HG03025 (cell line): ENCODE measurements around the gene ARL5C.

ENCODE experiments used
- ATAC-seq: cut with Tn5 transposase; IDR thresholded peaks from one replicate; pipeline ENCODE4 v1.9.1; 2021; ENCODE audit warnings: mild to moderate bottlenecking, moderate library complexity; ENCODE audit not compliant: unreplicated experiment, low FRiP score

Gene ARL5C, protein sequence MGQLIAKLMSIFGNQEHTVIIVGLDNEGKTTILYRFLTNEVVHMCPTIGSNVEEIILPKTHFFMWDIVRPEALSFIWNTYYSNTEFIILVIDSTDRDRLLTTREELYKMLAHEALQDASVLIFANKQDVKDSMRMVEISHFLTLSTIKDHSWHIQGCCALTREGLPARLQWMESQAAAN

GRCh38 chr17:39165841-39166349 is at the start of gene ARL5C:
TSS of gene ARL5C (minus strand) at chr17:39166161. CDS start at chr17:39165760, 401 bp downstream.
- ATAC-seq: no peak

DNA sequence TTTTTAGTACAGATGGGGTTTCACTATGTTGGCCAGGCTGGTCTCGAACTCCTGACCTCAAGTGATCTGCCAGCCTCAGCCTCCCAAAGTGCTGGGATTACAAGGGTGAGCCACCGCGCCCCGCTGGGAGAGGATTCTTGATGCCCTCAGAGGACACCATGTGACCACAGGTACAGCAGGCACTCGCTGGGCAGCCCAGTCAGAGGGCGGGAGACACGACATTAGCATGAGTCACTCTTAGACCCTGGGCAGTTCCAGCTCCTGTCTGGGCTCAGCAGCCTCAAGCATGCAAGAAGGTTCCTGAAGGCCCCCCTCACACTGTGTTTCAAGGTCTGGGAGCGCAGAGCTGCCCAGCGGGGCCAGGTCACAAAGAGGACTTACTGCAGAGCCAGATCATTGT is 47.9 kb upstream of the ARL5C start:
- no peak for ATAC-seq

DNA sequence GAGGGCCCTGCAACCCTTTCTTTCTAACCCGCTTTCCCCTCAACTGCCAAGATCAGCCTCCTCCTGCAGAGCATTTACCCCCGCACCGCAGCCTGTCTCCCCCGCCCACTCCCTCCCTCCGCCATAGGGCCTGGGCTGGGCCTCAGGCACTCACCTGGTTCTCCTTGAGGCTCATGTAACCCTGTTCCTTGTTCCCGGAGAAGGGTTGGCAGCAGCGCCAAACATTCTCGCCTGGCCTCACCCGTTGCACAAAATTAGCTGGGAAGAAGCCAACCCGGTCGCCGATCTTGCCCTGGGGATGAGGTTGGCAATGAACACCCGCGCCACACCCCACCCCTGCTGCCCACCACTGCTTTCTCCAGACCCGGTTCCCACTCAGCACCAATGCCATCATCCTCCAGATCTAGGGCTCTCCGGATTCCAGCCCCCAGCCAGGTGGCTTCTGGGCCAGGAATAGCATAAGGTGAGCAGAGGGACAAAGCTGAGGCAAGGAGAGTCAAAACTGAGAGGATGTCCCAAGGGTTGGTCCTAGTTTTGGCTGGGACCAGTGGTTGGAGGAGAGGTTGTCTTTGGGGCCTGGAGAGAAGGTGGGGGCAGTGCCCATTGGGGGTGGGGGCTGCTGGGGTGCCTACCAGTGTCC is 47.0 kb upstream of the ARL5C start:
- no peak for ATAC-seq

DNA sequence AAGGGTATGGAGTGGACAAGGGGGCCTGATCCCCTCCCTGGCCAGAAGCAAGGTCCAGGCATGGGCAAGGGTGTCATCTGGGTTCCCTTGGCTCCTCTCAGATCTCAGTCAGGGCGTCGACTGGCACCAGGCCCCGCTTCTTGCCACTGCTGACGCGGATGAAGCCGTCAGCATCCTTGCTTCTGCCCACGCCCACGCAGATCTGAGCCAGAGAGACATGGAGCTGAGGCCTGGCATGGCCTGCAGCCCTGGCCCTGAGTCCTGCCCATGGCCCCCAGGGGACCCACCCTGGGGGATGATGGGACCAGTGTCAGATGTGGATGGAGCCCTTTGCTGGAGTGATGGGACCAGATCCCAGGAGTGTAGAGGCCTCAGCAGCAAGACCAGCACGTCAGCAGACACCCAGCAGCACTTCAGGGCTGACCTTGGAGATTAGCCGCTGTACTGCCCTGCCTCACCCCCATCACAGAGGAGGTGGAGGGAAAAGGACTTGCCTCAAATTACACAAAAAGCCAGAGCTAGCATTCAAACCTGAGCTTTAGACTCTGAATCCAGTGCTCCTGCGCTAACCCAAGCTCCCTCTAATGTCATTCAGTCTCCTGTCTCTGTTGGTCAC is 46.3 kb upstream of the ARL5C start:
- ATAC-seq: no peak

- ATAC-seq: no peak
Measured at GRCh38 chr17:39210093-39210434, 44.1 kb upstream of the ARL5C start.

GRCh38 chr17:39209317-39210092 is 43.5 kb upstream of the ARL5C start:
- no peak for ATAC-seq

- no peak for ATAC-seq
Measured at GRCh38 chr17:39208893-39209292, 42.9 kb upstream of the ARL5C start.

GRCh38 chr17:39208136-39208535 is 42.2 kb upstream of the ARL5C start:
- no peak for ATAC-seq

GRCh38 chr17:39205112-39205526 is 39.2 kb upstream of the ARL5C start:
- no peak for ATAC-seq

DNA sequence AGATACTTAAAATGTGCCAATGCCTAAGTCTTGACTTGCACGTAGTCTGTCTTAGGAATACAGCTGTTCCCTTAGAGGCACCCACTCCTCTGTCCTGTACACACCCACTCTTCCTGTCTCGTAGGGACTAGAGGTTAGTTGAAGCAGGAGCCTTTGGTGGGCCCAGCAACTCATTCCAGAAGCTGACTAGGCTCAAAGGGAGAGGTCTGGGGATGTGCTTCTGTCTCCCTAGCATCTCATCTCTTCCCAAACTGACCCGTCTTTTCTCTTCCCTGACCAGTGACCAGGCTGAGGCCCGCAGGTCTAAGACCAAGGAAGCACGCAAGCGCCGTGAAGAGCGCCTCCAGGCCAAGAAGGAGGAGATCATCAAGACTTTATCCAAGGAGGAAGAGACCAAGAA is 38.3 kb upstream of the ARL5C start:
- no peak for ATAC-seq

- ATAC-seq: no peak
Measured at GRCh38 chr17:39200957-39201510, 35.1 kb upstream of the ARL5C start.

DNA sequence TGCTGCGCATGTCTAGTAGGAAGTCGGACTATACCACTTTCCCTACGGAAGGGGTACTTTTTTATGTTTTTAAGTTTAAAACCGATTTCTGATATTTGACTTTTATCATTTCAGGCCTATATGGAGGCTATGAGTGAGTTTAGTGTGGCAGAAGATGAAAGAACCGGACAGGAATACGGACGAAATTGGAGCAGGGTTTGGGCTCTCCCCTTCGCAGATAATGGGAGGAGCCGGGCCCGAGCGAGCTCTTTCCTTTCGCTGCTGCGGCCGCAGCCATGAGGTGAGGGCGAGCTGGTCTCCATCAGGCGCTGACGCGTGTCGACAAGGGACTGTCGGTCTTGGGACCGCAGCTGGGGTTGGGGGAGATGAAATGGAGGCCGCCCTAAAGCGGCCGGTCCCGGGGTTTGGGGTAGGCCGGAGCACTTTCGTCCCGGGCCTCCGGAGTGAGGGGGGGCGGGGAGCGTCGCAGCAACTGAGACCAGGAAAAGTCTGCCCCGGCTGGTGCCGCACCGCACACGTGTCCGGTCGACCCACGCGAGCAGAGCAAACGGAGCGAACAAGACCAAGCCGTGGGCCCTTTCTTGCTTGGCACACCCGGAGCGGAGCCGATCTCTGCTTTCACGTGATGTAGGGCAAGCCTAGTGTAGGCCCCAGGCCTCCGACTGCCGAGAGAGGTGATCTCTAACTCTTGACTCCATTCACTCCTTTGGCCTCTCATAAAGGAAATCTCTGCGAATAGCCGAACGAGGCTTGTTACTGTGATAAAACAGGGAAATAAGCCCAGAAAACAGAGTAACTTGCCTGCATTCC is 34.3 kb upstream of the ARL5C start, which contains the start of gene RPL19:
TSS of gene RPL19 (plus strand) at position 214 of the 810 bp plus-strand sequence. CDS start at position 276, 62 bp downstream.
- peak; percentile 54 for ATAC-seq

DNA sequence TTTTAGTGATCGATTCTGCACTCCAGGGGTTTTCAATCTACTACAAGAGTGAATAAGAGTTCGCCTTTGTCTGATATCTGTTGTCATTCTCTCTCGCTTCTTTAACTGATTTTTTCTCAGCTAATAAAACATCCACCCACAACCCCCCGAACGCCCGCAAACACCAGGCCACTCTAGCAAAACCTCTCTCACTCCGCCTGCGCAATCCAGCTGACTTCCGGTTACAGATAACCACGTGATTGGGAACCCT is 33.8 kb upstream of the ARL5C start:
- ATAC-seq: peak; percentile 56

- no peak for ATAC-seq
Measured at GRCh38 chr17:39198186-39198566, 32.2 kb upstream of the ARL5C start.

- no peak for ATAC-seq
Measured at GRCh38 chr17:39197380-39198185, 31.6 kb upstream of the ARL5C start, which contains the start of gene CACNB1. TSS of gene CACNB1 (minus strand) at chr17:39197669. CDS start at chr17:39197495, 174 bp downstream.

- no peak for ATAC-seq
Measured at GRCh38 chr17:39196808-39197291, 30.9 kb upstream of the ARL5C start.

- ATAC-seq: no peak
Measured at GRCh38 chr17:39196241-39196807, 30.4 kb upstream of the ARL5C start.

- no peak for ATAC-seq
Measured at GRCh38 chr17:39195568-39196160, 29.7 kb upstream of the ARL5C start.
